Measurements from ENCODE around the gene ALDOA.
A peak's percentile ranks its signal among the peaks of the same experiment; 100 is the strongest.
"Not testable (repeated sequence)": the region's sequence is repeated elsewhere in the genome, so short reads cannot be mapped to it uniquely, and the experiment has no call there.

The ALDOA gene

GRCh38 chr16:30065102-30065942, at the start of gene ALDOA:
Gene ALDOA, plus strand, starts transcription at chr16:30065760. Its CDS starts 1,138 bp downstream, at chr16:30066898.
- peak; percentile 95 for DNase-seq (ENCODE audit: low spot score)

- no peak for DNase-seq (ENCODE audit: low spot score)
Measured at GRCh38 chr16:30016555-30017276, 48.8 kb upstream of the ALDOA start.

- DNase-seq (ENCODE audit: low spot score): no peak
Measured at GRCh38 chr16:30017277-30017656, 48.3 kb upstream of the ALDOA start.

DNA sequence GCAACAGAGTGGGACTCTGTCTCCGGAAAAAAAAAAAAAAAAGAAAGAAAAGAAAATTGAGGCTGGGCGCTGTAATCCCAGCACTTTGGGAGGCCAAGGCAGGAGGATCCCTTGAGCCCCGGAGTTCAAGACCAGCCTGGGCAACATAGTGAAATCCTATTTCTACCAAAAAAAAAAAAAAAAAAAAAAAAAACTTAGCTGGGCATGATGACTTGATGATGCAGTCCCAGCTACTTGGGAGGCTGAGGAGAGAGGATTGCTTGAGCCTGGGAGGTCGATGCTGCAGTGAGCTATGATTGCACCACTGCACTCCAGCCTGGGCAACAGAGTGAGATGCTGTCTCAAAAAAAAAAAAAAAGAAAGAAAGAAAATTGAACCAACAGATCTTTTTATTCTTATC, 47.6 kb upstream of the ALDOA start:
- not testable (repeated sequence) for DNase-seq (ENCODE audit: low spot score)

DNA sequence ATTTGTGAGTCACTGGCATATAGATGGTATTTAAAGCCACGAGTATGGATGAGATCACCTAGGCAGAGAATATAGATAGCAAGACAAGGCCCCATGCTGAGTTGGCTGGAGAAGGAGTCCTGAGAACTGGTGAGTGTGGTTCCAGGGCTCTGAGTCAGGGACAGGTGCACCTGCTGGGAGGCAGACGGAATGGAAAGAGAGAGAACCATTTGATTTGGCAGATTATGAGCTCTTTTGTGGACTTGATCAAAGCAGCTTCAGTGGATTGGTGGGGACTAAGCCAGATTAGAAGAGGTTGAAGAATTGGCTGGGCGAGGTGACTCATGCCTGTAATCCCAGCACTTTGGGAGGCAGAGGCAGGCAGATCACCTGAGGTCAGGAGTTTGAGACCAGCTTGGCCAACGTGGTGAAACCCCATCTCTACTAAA, 46.8 kb upstream of the ALDOA start:
- no peak for DNase-seq (ENCODE audit: low spot score)

- DNase-seq (ENCODE audit: low spot score): peak; percentile 29
Measured at GRCh38 chr16:30022887-30023286, 42.7 kb upstream of the ALDOA start, which contains the start of gene C16orf92. Gene C16orf92, plus strand, starts transcription at chr16:30023198. Its CDS starts 143 bp downstream, at chr16:30023341.

- no peak for DNase-seq (ENCODE audit: low spot score)
Measured at GRCh38 chr16:30023586-30023985, 42.0 kb upstream of the ALDOA start.

GRCh38 chr16:30024451-30024850, 41.1 kb upstream of the ALDOA start:
- no peak for DNase-seq (ENCODE audit: low spot score)

GRCh38 chr16:30025156-30025555, 40.4 kb upstream of the ALDOA start:
- peak; percentile 34 for DNase-seq (ENCODE audit: low spot score)

GRCh38 chr16:30025574-30025973, 40.0 kb upstream of the ALDOA start:
- DNase-seq (ENCODE audit: low spot score): no peak

GRCh38 chr16:30026449-30026848, 39.1 kb upstream of the ALDOA start:
- no peak for DNase-seq (ENCODE audit: low spot score)

GRCh38 chr16:30027588-30028437, 37.7 kb upstream of the ALDOA start:
- DNase-seq (ENCODE audit: low spot score): no peak

- DNase-seq (ENCODE audit: low spot score): peak; percentile 83
Measured at GRCh38 chr16:30028438-30029076, 37.0 kb upstream of the ALDOA start.

DNA sequence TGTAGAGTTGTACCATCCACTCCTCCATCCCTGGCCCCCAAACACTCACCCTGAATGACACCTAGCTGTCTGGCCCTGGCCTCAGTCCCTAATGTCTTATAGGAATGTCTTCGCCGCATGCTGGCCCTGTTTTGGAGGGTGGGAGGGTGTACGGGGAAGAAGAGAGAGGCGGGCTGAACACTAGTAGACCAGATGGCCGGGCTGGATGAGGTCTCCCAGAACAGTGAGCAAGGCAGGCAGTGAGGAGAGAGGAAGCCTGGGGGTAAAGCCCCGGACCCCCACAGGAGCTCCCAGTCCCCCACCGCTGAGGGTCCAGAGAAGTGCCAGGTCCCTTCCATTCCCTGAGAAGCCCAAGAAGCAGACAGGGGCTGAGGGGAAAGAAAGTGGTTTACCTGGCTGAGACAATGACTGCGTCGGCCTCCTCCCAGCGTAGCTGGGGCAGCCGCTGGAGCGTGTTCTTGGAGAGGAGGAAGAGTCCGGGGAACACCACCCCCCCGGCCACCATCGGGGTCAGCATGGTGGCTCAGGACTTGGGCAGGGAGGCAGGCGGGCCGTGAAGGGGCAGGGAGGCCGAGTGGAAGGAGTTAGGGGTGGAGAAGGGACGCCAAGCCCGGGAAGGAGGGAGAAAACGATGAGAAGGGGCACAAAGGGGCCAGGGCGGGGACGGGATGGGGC, 35.4 kb upstream of the ALDOA start:
- DNase-seq (ENCODE audit: low spot score): no peak

DNA sequence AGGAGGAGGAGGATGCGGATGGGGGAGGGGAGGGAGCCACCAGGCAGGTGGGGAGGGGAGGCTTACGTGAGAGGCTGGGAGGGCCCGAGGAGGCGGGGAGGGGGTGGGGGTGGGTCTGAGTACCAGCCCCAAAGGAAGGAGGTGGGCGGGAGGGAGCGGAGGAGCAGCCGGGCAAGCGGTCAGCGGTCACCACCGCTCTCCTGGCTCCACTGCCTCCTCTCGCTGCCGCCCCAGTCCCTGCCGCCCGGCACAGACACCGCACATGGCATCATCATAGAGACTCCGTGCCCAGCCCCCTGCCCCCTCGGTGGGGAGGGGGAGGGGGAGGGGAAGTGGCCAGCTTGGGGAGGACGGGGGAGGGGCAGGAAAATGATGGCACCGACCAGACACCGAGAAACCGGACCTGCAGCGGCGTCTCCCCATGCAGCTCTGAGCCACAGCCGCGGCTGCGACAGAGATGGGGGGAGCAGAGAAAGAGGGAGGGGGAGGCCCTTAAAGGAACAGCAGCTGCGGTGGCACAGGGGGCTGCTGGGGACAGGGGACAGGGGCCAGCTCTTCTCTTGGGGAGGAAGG, 34.6 kb upstream of the ALDOA start, which contains the start of gene TLCD3B:
TLCD3B (minus strand) TSS at position 431 of the 573 bp plus-strand sequence. CDS start 744 bp downstream, outside the sequence.
- peak; percentile 73 for DNase-seq (ENCODE audit: low spot score)

GRCh38 chr16:30031477-30031918, 34.1 kb upstream of the ALDOA start:
- DNase-seq (ENCODE audit: low spot score): no peak

- DNase-seq (ENCODE audit: low spot score): peak; percentile 79
Measured at GRCh38 chr16:30032083-30032819, 33.3 kb upstream of the ALDOA start.

- DNase-seq (ENCODE audit: low spot score): no peak
Measured at GRCh38 chr16:30033270-30033669, 32.3 kb upstream of the ALDOA start.

DNA sequence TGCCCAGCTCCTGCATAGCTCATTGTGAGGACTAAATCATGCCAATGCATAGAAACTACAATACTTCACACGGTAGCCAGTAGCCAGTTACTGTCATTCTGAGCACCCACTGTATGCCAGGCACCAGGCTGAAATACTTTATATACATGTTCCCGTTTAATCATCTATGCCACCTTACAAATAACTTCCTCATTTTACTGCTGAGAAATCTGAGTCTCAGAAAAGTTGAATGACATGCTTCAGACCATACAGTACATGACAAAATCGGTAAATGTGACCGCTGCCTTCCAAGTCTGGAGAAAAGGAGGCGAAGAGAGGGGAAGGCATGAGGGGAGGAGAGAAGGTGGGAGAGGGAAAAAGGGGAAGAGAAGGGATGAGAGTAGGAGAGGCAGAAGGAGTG, 25.3 kb upstream of the ALDOA start:
- DNase-seq (ENCODE audit: low spot score): no peak

- not testable (repeated sequence) for DNase-seq (ENCODE audit: low spot score)
Measured at GRCh38 chr16:30040690-30041089, 24.9 kb upstream of the ALDOA start.
